Adipose tissue (tissue), 3 donors: ENCODE measurements around the gene FGF22. TPM values are rescaled to one million over a fixed set of nuclear protein-coding genes. Genes with fewer than 3 reads are reported as not detected.
"Not testable (repeated sequence)": the region's sequence is repeated elsewhere in the genome, so short reads cannot be mapped to it uniquely, and the experiment has no call there.

Experiments
- H3K27ac ChIP-seq: one replicate; pipeline ENCODE4 v1.5.1; 2013; ENCODE audit warnings: low read depth, low read length
- WGBS, 3 donors: extraction: QIAGEN DNeasy Blood & Tissue Kit; methylation state at CpG; one replicate each; pipeline ENCODE4 v1.1.7; 2013; 5-methylcytosine and 5-hydroxymethylcytosine counted together
- polyA plus RNA-seq, 3 donors: library from polyadenylated mRNA; stranded (reverse); fragments of 200-250 nt; gene quantifications; one replicate each; pipeline ENCODE4 v1.2.3, GENCODE V29; 2013
- donor health status: healthy with polysubstance abuse.
- donor health status: Bipolar disorder and iron deficiency.
- donor health status: healthy.

FGF22 gene
- polyA plus RNA-seq, 3 donors: 0.22 to 0.68 (median 0.35) TPM

DNA sequence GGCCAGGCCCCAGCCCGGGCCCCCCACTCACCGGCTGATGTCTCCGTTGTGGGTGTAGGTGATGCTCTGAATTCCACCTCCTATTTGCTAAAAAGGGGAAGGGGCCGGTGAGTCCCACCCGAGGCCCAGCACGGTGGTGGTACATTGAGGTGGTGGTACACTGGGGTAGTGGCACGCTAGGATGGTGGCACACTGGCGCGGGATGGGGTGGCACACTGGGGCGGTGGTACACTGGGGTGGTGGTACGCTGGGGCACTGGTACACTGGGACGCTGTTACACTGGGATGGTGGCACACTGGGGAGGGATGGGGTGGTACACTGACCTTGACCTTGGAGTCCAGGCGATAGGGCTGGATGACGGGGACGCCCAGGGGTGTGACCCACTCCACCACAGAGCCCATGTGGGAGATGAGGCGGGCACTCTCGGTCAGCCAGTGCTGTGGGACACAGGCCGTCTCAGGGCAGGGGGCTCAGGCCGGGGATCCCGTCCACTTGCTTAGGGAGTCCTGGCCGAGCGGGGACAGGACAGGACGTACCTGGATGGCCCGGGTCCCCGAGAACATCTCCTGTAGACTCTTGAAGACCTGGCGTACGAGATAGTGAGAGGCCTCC lies 20.9 kb upstream of the FGF22 start:
- 91 to 96% (median 94%) methylated on average over 26 to 27 of the region's 27 CpGs for WGBS, 3 donors

DNA sequence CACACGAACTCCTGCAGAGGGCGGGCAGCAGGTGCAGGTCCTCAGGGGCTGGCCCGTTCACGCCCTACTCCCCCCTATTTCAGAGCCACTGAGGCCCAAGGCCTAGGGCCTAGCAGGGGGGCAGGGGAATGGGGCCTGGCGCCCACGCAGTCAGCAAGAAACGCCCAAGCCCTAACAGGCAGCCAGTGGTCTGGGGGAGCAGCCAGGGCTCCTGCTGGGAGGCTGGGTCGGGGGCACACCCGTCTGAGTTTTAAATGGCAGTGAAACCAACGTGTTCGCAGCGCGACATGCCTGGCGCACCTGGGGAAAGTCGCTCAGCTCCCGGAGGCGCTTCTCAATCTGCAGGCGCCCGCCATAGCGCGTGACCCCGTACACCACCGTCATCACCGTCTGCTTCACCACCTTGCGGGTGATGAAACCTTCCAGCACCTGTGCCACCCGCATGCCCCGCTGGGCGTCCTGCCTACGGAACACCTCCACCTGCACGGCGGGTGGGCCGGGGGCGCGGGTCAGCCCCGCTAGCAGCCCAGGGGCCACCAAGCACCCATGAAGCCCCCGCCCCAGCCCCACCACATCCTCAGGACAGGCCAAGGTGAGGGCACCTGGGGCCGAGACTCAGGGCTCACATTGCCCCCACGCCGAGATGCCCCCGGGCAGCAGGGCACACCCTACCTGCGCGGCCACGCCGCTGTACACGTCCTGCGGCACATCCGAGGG lies 20.2 kb upstream of the FGF22 start:
- WGBS, 3 donors: 94 to 97% (median 96%) methylated on average over 45 to 47 of the region's 47 CpGs
- H3K27ac ChIP-seq: no peak overlapping the region

More for the DNA sequence above, 20.9 kb upstream of the FGF22 start:
- no peak overlapping the region for H3K27ac ChIP-seq

DNA sequence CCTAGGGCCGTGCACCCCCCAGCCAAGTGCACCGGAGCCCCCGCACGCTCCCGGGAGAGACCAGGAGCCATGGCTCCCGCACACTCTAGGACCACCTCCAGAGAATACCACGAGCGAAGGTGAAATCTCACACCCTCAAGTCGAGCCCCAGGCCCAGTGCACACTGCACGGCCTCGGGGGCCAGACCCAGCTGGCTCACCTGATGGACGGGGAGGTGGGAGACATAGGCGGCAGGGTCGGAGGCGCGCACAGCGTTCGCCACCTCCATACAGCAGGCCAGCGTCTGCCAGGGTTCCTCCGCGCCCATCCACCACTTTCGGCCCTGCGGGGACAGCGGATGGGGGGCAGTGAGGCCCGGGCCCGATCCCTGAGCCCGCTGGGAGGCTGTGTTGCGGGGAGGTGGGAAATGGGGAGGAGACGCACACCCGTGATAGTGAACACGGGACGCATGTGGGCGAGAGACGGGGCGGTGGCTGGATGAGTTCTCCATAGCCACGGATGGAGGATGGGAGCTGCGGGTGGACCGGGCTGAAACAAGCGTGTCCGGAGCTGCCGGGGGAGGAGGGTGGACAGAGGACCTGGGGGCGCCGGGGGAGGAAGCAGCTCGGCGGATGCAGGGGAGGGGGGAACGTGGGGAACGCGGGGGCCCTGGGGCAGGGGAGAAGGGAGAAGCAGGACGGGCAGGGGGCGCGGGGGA lies 19.4 kb upstream of the FGF22 start:
- 93 to 97% (median 96%) methylated on average over 43 to 51 of the region's 51 CpGs for WGBS, 3 donors

DNA sequence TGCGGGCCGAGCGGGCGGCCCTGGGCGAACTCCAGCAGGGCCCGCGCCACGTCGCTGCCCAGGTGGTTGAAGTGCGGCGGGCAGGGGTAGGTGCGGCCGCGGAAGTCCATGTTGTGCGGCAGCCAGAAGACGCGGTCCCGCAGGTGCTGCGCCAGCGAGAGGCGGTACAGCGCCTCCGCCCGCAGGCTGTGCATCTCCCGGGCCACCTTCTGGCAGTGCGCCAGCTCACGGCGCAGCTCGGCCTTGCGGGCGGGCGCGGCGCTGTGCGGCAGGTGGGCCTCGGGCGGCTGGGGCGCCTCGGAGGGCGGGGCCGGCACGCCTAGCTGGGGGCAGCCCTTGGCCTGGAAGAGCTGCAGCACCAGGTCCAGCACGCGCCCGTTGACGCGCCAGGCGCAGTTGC lies 18.5 kb upstream of the FGF22 start:
- 93 to 98% (median 95%) methylated on average over 36 to 48 of the region's 48 CpGs for WGBS, 3 donors
- not testable (repeated sequence) for H3K27ac ChIP-seq

More for the DNA sequence above, 19.4 kb upstream of the FGF22 start:
- no peak overlapping the region for H3K27ac ChIP-seq

DNA sequence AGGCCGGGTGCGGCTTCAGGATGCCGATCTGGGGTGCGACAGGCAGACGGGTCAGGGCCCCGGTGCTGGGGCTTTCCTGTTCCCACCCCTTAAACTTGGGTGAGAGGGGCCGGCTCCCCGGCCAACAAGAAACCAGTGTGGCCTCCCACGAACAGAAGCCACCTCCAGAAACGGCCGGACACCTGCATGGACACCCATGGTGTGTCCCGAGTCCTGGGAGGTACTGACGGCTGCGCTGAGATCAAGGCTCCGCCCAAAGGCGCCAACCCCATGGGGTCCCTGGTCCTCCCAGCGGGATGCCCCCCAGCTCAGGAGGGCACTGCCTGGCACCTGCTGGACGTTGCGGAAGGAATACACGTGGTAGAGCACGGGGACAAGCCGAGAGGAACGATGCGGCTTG lies 17.9 kb upstream of the FGF22 start:
- WGBS, 3 donors: 93 to 96% (median 96%) methylated on average over 24 of the region's 24 CpGs
- no peak overlapping the region for H3K27ac ChIP-seq

DNA sequence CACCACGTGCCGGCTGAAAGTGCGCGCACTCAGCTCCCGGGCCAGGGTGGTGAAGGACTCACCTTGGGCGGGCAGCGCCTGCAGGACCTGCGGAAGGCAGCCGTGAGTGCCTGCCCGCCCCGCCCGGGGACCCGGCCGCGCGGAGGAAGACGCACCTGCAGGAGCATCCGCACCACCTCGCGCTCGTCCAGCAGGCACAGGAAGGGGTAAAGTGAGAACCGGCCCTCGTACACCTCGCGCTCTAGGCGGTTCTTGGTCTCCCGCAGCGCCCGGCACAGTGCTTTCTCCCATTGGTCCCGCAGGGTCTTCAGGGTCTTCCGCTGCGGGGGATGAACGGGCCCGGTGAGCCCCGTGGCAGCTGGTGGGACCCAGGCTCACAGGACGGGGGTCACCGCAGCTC lies 17.0 kb upstream of the FGF22 start:
- H3K27ac ChIP-seq: no peak overlapping the region
- WGBS, 3 donors: 93 to 96% (median 96%) methylated on average over 32 to 37 of the region's 37 CpGs

DNA sequence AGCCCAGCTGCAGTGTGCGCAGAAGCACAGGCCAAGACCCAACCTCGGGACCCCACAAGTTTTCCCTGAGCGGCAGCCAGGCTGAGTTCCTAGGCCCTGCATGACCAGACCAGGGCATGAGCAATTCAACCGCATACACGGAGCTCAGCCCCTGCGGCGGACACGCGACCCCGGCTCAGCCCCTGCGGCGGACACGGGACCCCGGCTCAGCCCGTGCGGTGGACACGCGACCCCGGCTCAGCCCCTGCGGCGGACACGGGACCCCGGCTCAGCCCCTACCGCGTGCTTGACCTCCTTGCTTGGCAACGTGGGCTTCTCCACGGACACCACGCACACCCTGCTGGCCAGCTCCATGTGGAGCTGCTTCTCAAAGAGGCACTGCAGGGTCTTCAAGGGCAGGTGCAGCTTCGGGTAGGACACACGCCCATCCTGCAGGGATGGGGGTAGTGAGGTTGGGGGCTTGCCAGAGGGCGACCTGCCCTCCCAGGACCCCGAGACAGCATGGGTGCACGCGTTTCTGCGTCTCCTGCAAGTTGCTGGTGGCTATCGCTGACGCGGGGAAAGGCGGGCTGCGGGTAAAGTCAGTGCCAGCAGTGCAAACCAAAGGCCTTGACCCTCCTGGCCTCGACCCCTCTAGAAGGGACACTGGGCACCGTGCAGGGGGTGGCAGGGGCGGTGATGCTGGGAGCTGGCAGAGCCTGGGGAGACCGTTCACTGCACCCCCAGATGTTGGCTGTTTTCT lies 16.3 kb upstream of the FGF22 start:
- 92 to 94% (median 94%) methylated on average over 37 to 44 of the region's 44 CpGs for WGBS, 3 donors
- no peak overlapping the region for H3K27ac ChIP-seq

DNA sequence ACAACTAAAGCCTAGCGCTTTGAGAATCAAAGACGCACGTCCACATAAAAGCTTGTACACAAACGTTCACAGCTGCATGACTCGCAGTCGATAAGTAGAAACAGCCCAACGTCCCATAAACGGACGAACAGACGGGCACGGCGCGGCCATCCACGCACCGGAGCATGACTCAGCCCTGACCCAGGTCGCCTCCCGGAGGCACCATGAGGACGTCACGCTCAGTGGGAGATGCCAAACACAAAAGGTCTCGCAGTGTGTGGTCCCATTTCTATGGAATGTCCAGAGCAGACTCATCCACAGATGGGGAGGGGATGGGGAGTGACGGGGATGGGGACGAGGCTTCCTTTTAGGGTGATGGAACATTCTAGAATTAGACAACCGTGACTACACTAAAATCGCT lies 15.7 kb upstream of the FGF22 start:
- no peak overlapping the region for H3K27ac ChIP-seq

DNA sequence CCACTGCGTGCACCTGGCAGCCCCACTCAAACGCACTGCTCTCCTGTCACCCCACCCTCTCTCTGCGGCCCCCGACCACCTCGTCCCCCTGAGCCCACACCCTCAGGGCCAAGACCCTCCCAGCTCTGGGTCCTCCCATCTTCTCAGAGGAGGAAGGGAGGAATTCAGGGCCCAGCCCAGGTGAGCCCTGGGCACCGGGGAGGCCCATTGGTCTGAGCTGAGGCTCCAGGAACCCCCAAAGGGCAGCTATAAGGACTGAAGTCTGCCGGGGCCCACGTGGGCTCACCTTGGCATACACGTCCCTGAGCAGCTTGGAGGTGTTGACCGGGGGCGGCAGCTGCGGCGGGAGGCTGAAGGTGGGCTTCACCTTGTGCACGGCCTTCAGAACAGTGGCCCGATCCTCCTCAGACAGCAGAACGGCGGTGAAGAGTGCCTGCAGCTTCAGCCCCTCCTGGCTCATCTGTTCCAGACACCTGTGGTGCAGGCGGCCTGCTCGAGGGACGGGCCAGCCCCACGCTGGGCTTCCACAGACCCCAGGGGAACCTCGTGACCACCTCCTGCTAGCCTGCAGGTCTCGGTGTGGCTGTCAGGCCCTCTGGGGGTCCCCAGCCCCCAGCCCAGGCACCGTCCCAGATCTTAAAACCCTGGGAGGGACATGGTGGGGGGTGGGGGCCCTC lies 15.1 kb upstream of the FGF22 start:
- 92 to 93% (median 92%) methylated on average over 21 to 24 of the region's 24 CpGs for WGBS, 3 donors
- H3K27ac ChIP-seq: no peak overlapping the region

More for the DNA sequence above, 15.7 kb upstream of the FGF22 start:
- WGBS, 3 donors: 80 to 90% (median 82%) methylated on average over 24 of the region's 24 CpGs

DNA sequence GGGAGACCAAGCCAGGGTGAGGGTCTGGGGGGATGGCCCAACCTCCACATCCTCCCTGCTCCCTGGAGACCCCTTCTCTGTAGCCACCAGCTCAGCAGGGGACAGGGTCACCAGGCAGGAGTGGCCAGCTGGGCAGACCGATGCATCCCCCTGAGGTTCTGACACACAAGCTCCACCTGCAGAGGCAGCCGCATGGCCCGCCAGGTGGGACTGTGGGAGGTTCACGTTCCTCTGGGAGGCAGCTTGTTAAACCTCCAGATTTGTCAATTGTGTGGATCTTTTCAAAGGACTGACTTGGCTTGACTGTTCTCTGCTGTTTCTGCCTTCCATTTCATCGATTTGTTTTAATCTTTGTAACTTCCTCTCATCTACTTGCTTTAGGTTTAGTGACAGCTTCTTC lies 14.4 kb upstream of the FGF22 start:
- H3K27ac ChIP-seq: no peak overlapping the region
- 92 to 97% (median 92%) methylated on average over 5 of the region's 5 CpGs for WGBS, 3 donors

DNA sequence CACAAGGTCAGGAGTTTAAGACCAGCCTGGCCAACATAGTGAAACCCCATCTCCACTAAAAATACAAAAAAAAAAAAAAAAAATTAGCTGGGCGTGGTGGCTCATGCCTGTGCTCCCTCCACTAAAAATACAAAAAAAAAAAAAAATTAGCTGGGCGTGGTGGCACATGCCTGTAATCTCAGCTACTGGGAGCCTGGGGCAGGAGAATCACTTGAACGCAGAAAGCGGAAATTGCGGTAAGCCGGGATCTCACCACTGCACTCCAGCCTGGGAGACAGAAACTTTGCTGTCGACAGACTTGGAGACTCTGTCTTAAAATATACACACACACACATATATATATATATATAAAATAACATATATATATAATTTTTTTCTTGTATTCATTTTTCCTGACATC lies 13.1 kb upstream of the FGF22 start:
- H3K27ac ChIP-seq: not testable (repeated sequence)
- WGBS, 3 donors: 92 to 96% (median 92%) methylated on average over 6 to 7 of the region's 7 CpGs

DNA sequence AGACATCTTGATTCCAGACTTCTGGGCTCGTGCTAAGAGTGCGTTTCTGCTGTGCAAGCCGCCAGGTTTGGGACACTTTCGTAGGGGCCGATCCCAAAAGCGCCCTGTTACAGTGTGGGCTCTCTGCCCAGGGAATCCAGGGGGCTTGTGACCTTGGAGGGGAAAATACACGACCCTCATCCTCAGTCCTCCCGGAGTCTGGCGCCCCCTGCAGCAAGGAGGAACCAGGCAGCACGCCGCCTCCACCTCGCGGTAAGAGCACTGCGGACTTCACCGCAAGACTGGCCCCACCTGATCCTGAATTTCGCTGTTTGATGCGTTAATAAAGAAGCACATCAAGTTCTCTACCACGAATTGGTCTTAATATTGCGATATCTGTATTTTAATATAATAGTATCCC lies 11.5 kb upstream of the FGF22 start:
- H3K27ac ChIP-seq: no peak overlapping the region
- 88 to 90% (median 89%) methylated on average over 19 of the region's 19 CpGs for WGBS, 3 donors

DNA sequence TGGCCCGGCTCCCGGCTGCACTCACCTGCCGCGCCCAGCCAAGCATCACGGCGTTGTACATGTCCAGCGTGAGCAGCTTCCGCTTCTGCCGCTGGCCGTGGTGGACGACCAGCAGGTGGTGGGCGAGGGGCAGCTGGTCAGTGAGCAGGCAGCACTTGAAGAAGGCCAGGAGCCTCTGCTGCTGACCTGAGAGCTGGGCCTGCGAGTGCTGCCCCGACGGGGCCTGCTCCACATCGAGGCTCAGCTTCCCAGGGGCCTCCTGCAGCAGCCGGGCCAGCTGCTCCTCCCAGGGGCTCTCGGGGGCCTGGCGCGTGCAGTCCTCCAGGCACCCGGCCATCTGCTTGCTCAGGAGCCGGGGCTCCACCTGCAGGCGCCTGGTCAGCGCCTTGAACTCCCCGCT lies 10.2 kb upstream of the FGF22 start:
- H3K27ac ChIP-seq: not testable (repeated sequence)
- WGBS, 3 donors: 75 to 81% (median 80%) methylated on average over 21 to 25 of the region's 25 CpGs

DNA sequence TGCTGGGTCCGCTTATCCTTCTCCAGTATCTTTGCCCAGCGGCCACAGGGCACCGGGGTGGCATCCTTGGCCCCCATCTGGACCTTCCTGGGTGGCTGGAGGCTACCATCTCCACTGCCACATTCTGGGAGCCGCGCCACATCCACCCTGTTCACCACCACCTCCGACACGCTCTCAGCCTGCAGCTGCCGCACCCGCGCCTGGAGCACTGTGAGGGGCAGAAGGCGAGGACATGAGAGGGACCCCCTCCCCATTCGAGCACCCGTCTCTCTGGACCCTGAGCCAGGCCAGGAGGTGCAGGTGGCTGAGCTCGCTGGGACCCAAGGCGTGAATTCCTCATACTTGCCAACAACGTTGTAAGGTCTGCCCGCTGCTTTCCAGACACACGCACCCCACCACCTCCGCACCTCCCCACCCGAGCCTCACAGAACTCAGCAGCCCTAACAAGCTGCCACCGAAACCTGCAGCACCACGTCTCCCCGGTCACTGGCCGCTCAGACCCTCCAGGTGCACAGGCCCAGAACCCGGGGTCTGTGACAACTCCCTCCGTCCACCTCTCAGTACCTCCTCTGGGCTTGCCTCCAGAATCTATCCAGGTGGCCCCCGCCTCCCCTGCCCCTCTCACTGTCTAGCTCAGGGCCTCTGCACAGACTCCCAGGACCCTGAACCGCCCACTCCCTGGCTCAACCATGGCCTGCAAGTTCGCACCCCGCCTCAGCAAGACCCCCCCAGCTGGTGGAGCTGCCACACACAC lies 9.5 kb upstream of the FGF22 start:
- WGBS, 3 donors: 93 to 94% (median 94%) methylated on average over 30 of the region's 30 CpGs
- H3K27ac ChIP-seq: no peak overlapping the region

DNA sequence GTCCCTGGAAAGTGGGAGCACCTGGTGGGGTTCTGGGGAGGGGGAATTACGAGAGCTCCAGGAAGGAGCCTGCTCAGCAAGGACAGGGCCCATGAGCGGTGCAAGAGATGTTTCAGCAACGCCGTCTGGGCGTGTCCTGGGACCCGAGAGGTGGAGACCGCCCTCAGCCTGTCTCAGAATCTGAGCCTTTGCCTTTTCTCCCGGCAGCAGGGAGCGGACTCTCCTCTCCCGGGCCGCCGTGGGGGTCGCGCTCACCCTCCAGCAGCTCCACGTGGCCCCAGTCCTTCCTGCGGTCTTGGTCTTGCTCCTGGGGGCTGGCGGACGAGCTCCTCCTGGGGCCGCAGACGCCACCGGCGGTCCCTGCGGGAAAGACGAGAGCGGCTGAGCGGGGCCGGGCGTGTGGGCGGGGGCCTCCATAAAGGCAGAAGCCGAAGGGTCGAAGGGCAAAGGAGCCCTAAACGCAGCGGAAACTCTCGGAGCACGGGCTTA lies 7.1 kb upstream of the FGF22 start:
- 3 to 5% (median 4%) methylated on average over 35 of the region's 35 CpGs for WGBS, 3 donors
- no peak overlapping the region for H3K27ac ChIP-seq

DNA sequence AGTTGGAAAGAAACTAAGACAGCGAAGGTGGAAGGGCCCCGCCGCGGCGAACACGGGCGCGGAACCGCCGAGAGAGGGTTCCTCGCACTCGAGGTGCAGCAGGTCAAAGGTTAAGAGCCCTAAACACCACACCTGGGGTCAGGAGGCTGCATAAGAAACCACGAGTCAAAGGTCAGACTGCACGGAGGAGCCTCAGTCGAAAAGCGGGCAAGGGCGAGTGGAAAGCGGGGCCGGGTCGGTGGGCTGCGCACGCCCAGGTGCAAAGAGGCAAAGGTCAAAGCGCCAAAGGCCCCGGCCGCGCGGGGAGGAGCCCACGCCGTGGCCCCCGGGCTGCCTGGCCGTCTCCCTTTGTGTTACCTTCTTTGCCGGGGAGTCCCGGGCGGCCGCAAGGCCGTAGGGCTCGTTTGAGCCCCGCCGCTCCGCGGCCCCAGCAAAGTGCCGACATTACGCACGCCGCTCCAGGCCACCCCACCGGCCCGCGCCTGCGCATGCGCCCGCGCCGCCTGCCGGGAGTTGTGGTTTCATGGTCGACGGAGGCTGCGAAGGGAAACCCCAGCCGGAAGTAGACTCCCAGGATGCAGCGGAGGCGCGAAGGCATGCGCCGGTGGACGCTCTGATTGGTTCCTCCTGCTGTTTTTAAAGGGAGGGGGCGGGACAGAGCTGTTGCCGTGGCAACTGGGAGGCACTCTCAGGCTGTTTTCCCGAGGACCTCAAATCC lies 6.5 kb upstream of the FGF22 start, which contains the start of gene POLRMT:
TSS of gene POLRMT (minus strand) at position 470 of the 718 bp plus-strand sequence. CDS start at position 445, 25 bp downstream.
- no peak within 1 kb of the TSS for H3K27ac ChIP-seq
- 0 to 1% (median 0%) methylated on average over 58 to 67 of the region's 67 CpGs for WGBS, 3 donors
